Stimulated activated effector memory CD8-positive, alpha-beta T cell treated with anti-CD3 and anti-CD28 coated beads, Interleukin-12 subunit alpha, Interleukin-12 subunit beta, amount 100 ng/mL, for 72 hours (primary cell): ENCODE data around the gene KLHDC7A.

Experiments used
- ATAC-seq: fragments of 150-1000 bp; cut with Tn5 transposase; 2 replicates; pipeline ENCODE4 v1.10.0; 2021
- DNase-seq, 2 donors: peaks; one replicate each; pipeline ENCODE4 v3.0.0; 2021 to 2022; ENCODE audit warnings: low spot score in 2 of 2
- H3K27ac Mint-ChIP-seq: one replicate; pipeline ENCODE4 v1.8.0; 2022; ENCODE audit warnings: mild to moderate bottlenecking, mixed read lengths
- H3K36me3 Mint-ChIP-seq: one replicate; pipeline ENCODE4 v1.8.0; 2022; ENCODE audit warnings: mild to moderate bottlenecking, mixed read lengths
- H3K4me1 Mint-ChIP-seq: one replicate; pipeline ENCODE4 v1.8.0; 2022; ENCODE audit warnings: mixed read lengths
- H3K4me3 Mint-ChIP-seq: one replicate; pipeline ENCODE4 v1.8.0; 2022; ENCODE audit warnings: mild to moderate bottlenecking, mixed read lengths
- H3K9me3 Mint-ChIP-seq: one replicate; pipeline ENCODE4 v1.8.0; 2022; ENCODE audit warnings: mixed read lengths

KLHDC7A gene

DNA sequence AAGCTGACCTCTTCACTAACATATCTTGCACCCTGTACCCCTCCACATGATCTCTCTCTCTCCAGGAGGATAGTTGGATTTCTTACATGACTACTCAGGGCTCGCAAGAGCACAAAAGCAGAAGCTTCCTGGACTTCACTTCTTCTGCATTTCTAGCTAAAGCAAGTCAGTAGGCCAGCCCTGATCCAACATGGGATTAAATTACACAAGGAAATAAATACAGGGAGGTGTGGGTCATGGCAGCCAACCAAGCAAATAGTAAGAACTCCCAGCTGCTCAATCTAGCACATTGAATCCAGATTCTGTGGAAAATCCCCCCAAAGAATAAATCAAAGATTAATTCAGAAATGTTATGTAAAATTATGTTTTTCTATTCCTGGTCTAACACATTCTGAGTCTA, 33.3 kb downstream of the KLHDC7A start:
- H3K9me3 Mint-ChIP-seq: peaks cover 11% of the 10 kb centered on the region
- no peaks in the 10 kb centered on the region for H3K4me1 Mint-ChIP-seq
- H3K27ac Mint-ChIP-seq: no peak overlapping the region
- no peaks in the 10 kb centered on the region for H3K36me3 Mint-ChIP-seq
- no peak overlapping the region for H3K4me3 Mint-ChIP-seq
- ATAC-seq (no peak), DNase-seq (no peak)

DNA sequence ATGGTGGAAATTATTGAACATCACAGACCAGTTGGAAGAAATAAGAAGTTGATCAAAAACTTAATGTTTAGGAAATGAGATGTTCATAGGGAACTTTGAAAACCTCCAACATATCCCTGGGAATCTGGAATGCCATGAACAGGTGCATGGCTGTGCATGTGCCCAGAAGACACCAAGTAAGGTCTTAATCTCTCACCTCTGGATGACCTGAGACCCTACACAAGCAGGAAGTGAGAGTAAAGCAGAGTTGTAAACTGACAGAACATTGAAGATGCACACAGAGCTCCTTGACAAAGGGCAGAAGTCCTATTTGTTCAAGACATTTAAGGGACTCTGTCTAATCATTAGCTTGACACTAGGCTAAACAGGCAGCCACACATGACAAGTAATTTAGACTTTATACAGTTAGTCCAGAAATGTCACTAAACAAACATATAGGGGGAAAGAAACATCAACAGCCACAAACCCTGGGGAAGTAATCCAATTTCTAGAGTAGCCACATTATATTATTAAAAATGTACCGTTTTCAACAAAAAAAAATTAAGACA, 34.5 kb downstream of the KLHDC7A start:
- peaks cover 11% of the 10 kb centered on the region for H3K9me3 Mint-ChIP-seq
- H3K4me1 Mint-ChIP-seq: no peaks in the 10 kb centered on the region
- no peak for ATAC-seq
- DNase-seq: no peak
- no peak overlapping the region for H3K27ac Mint-ChIP-seq
- no peak overlapping the region for H3K4me3 Mint-ChIP-seq
- H3K36me3 Mint-ChIP-seq: no peaks in the 10 kb centered on the region

DNA sequence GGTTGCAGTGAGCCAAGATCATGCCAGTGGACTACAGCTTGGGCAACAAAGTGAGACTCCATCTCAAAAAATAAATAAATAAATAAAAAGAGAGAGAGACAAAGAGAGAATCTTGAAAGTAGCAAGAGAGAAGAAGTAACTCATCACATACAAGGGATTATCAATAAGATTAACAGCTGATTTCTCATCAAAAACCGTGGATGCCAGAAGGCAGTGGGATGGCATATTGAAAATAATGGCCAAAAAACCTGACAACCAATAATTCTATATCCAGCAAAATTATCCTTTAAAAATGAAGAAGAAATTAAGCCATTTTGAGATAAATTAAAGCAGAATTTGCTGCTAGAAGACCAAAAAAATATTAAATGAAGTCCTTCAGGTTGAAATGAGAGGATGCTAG, 35.7 kb downstream of the KLHDC7A start:
- Mint-ChIP-seq H3K27ac (no peak overlapping the region), H3K4me1 (no peaks in the 10 kb centered on the region), H3K36me3 (no peaks in the 10 kb centered on the region), H3K9me3 (peaks cover 11% of the 10 kb centered on the region), H3K4me3 (no peak overlapping the region)
- DNase-seq: no peak
- ATAC-seq: no peak

DNA sequence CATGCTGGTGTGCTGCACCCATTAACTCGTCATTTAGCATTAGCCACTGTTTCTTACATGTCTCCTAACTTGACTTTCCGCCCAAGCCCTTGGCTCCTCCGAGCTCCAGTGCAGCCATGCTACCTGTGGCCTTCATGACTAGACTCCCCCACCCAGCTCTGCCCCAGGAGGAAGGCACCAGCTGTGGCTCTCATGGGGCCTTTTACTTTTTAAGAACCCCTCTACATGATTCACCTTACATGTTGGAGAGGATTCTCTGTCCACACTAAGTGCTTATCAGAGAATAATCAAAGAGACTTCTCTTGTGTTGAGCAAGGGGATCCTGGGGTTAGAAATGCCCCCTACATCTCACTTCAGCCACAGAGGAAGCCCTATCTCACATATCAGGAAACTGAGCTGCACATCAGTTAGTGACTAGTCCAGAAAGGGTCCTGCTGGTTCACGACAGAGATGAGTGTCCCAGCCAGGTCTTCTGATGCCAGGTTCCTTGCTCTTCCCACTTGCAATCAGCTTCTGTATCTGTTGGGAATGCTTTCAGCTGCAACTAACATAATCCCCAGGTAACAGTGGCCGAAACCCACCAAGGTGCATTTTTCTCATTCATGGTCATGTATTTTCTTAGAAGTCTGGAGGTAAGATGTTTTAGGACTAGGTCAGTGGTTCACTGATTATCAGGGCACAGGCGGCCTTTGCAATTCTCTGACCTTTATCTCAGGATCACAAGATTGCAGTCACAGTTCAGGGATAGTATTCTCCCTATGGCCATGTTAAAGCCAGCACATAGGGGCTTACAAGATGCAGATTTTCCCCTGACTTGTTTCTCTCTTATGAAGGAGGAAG, 45.9 kb downstream of the KLHDC7A start:
- no peak overlapping the region for H3K27ac Mint-ChIP-seq
- no peaks in the 10 kb centered on the region for H3K4me1 Mint-ChIP-seq
- no peaks in the 10 kb centered on the region for H3K36me3 Mint-ChIP-seq
- H3K9me3 Mint-ChIP-seq: no peaks in the 10 kb centered on the region
- ATAC-seq (no peak), DNase-seq (peak in 1 of 2 donors; percentile 28)
- no peak overlapping the region for H3K4me3 Mint-ChIP-seq

DNA sequence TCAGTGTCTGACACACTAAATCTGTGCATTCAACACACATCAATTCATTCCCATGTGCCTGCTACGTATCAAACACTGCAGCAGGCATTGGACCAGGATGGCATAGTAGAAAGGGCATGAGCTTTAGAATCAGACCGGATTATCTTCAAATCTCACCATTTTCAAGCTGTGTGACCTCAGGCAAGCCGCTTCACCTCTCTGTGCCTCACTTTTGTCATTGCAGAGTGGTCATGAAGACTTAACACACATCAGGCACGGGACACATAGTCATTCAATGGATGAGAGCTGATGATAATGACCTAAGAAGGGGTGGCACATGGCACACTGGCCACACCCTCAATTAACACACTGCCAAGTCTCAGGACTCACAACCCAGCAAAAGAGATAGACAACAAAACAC, 46.8 kb downstream of the KLHDC7A start:
- H3K4me1 Mint-ChIP-seq: no peaks in the 10 kb centered on the region
- no peaks in the 10 kb centered on the region for H3K36me3 Mint-ChIP-seq

DNA sequence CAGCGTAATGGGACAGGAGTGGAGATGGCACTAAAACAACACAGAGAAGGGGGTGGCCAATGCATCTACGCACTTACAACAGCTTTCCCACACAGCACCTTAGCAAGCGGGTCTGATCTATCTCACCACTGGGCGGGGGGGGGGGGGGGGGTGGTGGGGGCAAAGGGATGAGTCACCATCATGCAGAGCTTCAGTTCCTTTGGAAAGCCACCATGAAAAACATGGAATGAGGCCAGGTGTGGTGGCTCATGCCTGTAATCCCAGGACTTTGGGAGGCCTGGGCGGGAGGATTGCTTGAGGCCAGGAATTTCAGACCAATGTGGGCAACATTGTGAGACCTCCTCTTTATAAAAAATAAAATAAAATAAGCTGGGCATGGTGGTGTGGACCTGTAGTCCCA, 47.2 kb downstream of the KLHDC7A start:
- no peaks in the 10 kb centered on the region for H3K4me1 Mint-ChIP-seq
- DNase-seq (no peak), ATAC-seq (no peak)
- no peak overlapping the region for H3K4me3 Mint-ChIP-seq
- H3K9me3 Mint-ChIP-seq: no peaks in the 10 kb centered on the region
- H3K27ac Mint-ChIP-seq: no peak overlapping the region
- H3K36me3 Mint-ChIP-seq: no peaks in the 10 kb centered on the region

More for the DNA sequence above, 46.8 kb downstream of the KLHDC7A start:
- no peak for ATAC-seq
- Mint-ChIP-seq H3K27ac (no peak overlapping the region), H3K9me3 (no peaks in the 10 kb centered on the region), H3K4me3 (no peak overlapping the region)
- no peak for DNase-seq

DNA sequence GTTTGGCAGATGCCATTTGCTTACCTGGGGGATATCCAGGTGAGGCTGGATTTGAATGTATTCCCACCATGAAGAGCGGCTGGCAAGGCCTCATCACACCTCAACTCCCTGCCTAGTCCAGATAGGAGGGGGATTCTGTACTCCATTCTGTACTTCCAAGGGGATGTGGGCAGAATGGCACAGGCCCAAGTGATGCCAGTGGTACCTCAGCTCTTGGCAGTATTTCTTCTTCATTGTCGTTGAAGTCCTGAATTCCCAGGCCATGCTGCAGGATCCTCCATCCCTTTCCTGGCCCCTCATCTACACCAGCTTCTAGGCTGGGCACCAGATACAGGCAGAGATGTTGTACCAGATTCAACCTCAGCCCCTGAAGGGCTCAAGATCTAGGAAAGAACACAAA, 47.9 kb downstream of the KLHDC7A start:
- ATAC-seq (no peak), DNase-seq (no peak)
- H3K27ac Mint-ChIP-seq: no peak overlapping the region
- H3K36me3 Mint-ChIP-seq: no peaks in the 10 kb centered on the region
- no peak overlapping the region for H3K4me3 Mint-ChIP-seq
- no peaks in the 10 kb centered on the region for H3K4me1 Mint-ChIP-seq
- H3K9me3 Mint-ChIP-seq: no peaks in the 10 kb centered on the region

DNA sequence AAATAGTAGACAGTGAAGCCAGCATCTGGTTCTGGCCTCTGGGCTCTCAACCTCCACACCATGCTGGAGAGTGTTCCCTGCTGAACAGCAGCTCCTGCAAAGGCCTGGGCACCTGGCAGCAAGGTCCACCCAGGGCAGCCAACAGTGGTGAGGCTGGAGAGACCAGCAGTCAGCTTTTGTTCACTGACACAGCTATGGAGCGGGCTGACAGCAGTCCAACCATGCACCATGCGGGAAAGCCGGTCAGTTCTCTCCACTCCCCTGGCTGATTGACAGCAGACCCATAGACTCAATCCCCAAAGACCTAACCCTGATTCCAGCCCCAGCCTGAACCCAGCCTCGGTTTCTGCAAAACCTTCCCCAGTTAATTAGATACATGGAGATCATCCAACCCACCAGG, 49.0 kb downstream of the KLHDC7A start:
- ATAC-seq (no peak), DNase-seq (peak in 1 of 2 donors; percentile 26)
- Mint-ChIP-seq H3K27ac (no peak overlapping the region), H3K4me1 (no peaks in the 10 kb centered on the region), H3K4me3 (no peak overlapping the region), H3K36me3 (no peaks in the 10 kb centered on the region), H3K9me3 (no peaks in the 10 kb centered on the region)

DNA sequence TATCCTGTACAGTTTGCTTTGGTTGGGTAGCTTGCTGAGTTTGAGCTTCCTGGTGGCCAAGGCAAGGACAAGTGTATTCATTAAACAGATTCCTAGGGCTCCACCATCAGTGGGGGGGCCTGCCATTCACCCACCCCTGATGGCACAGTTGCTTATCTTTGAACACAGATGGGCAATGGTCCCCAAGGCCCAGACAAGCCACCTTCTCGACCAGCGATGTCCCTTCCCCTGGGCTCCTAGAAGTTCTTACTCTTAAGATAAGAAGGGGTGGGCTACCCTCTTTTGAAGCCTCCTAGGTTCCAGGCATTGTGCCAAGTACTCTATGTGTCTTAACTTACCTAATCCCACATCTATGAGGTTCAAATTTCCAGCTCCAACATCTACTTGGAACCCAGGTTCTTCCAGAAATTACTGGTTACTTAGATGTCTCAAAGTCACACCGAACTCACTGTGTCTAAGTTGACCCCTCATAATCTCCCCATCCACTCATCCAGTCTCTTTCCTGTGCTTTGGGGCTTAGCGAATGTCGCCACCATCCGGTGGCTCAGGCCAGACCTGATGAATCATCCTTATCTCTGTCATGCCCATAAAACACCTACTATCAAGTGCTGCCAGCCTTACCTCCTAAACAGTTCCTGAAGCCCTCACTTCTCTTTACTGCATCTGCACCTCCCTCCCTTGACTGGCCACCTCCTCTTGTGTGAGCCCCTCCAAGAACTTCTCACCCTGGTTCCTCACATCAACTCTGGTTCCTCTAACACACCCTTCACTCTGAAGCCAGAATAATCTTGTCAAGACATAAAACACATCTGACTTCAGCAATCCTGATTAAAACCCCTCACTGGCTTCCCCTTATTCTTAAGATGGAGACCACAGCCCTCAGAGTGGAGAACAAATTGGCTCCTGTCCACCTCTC, 50.1 kb downstream of the KLHDC7A start:
- peak in 1 of 2 donors; percentile 39 for DNase-seq
- H3K9me3 Mint-ChIP-seq: no peaks in the 10 kb centered on the region
- no peaks in the 10 kb centered on the region for H3K4me1 Mint-ChIP-seq
- no peaks in the 10 kb centered on the region for H3K36me3 Mint-ChIP-seq
- H3K27ac Mint-ChIP-seq: no peak overlapping the region
- H3K4me3 Mint-ChIP-seq: no peak overlapping the region
- ATAC-seq: peak; percentile 39

DNA sequence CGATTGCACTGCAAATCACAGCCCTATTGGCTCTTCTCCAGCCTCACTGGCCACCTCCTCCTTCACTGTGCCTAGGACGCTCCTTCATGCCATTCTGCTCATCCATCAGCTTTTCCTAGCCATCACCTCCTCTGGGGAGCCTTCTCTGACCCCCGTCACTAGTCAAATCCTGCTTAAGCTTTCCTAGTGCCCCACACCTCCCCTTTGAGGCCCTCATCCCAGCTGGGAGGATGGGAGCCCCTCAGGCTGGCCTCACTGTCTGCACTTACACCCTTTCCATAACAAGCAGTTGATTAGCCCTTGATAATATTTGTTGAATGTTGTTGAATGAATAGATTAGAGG, 50.7 kb downstream of the KLHDC7A start:
- no peaks in the 10 kb centered on the region for H3K36me3 Mint-ChIP-seq

DNA sequence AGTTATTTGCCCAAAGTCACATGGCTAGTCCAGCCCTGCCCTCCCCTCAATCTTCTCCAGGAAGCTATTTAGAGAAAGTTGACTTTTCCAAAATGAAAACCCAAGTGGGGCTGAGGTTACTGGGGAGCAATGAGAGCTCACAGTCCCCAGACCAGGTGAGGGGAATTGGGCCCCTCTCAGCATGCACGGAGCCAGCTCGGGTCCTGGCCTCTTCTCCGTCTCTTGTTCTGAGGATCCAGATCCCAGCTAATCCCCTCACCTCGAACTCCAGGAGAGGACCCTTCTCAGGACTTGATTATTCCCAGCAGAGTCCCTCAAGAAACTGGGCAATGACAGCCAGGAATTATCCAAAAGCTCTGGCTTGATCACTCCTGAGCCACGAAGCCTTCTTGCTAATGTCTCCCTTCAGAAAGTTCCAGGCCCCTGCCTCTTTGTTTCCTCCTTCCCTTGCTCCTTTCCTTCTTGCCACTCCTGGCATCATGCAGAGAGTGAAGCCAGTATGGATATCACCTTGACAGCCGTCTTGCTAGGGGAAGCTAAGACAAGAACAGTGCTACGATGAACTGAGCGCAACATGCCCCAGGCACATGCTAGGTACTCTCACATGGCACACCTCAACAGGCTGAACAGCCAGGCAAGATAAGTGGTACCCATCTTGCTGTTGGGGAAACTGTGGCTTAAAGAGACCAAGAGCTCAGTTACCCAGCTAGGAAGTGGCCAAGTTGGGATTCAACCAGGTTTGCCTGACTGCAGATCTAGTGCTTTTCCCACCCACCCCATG, 51.9 kb downstream of the KLHDC7A start:
- ATAC-seq: no peak
- Mint-ChIP-seq H3K4me3 (no peak overlapping the region), H3K4me1 (no peaks in the 10 kb centered on the region), H3K36me3 (no peaks in the 10 kb centered on the region), H3K27ac (no peak overlapping the region), H3K9me3 (no peaks in the 10 kb centered on the region)
- peak in 1 of 2 donors; percentile 30 for DNase-seq

More for the DNA sequence above, 50.7 kb downstream of the KLHDC7A start:
- no peak overlapping the region for H3K4me3 Mint-ChIP-seq
- ATAC-seq: no peak
- H3K27ac Mint-ChIP-seq: no peak overlapping the region
- H3K9me3 Mint-ChIP-seq: no peaks in the 10 kb centered on the region
- DNase-seq: peak in 1 of 2 donors; percentile 35
- H3K4me1 Mint-ChIP-seq: no peaks in the 10 kb centered on the region

DNA sequence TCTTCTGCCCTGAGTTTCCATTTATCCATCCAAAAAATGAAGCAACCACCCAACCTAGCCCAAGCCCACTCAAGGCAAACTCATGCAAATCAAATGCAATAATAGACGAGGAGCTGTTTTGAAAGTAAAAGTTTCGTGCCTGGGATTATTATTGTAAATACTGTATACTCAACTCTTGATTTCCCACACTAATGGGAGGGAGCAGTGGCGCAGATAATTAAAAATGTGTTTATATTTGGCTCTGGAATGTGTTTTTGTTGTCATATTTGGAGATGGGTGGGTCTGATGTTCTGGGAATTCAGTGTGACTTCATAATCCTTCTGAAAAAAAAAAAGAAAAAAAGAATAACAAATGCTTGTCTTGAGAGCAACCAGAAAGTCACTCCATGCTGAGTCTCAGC, 52.5 kb downstream of the KLHDC7A start:
- Mint-ChIP-seq H3K27ac (no peak overlapping the region), H3K4me1 (no peaks in the 10 kb centered on the region), H3K4me3 (no peak overlapping the region), H3K9me3 (no peaks in the 10 kb centered on the region), H3K36me3 (no peaks in the 10 kb centered on the region)
- DNase-seq: no peak
- ATAC-seq: no peak

DNA sequence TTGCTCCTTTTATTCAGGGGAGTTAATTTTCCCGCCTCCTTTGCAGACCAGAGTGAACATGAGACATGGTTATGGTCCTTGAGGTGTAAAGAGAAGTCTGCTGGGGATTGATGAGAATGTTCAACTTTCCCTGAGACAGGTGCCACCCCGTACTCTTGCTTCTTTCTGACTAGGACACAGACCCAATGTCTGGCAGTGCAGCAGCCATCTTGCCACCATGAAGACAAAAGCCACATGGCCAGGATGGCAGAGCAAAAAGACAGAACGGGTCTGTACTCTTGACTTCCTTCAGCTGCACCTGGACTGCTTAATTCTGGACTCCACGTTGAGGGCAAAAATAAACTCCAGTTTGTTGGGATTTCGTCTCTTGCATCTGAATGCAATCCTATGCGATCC, 54.1 kb downstream of the KLHDC7A start:
- Mint-ChIP-seq H3K4me1 (no peaks in the 10 kb centered on the region), H3K27ac (no peak overlapping the region), H3K4me3 (no peak overlapping the region), H3K9me3 (no peaks in the 10 kb centered on the region), H3K36me3 (no peaks in the 10 kb centered on the region)
- ATAC-seq: no peak
- no peak for DNase-seq
